Thymus (tissue), 11 donors: ENCODE data around the gene ADAMTSL5. TPM values are rescaled to one million over a fixed set of nuclear protein-coding genes. Genes with fewer than 3 reads are reported as not detected.

Source experiments
- DNase-seq, 9 donors: peaks; one replicate each; pipeline ENCODE4 v3.0.0-alpha.2; 2013; ENCODE audit warnings: low spot score in 9 of 9, low read depth in 6 of 9, missing footprints in 1 of 9
- H3K27ac ChIP-seq, 2 donors: one replicate each; pipeline ENCODE4 v1.5.1; 2013; ENCODE audit warnings: control low read depth in 1 of 2, low read depth in 1 of 2, low read length in 1 of 2, mild to moderate bottlenecking in 1 of 2, moderate library complexity in 1 of 2
- H3K27me3 ChIP-seq, 2 donors: one replicate each; pipeline ENCODE4 v1.5.1; 2013; ENCODE audit warnings: low read length in 1 of 2; ENCODE audit not compliant: control insufficient read depth in 2 of 2, insufficient read depth in 1 of 2
- H3K36me3 ChIP-seq, 2 donors: one replicate each; pipeline ENCODE4 v1.5.1; 2013; ENCODE audit warnings: low read length in 1 of 2, mild to moderate bottlenecking in 1 of 2, moderate library complexity in 1 of 2; ENCODE audit not compliant: control insufficient read depth in 2 of 2, insufficient read depth in 2 of 2
- H3K4me1 ChIP-seq, 2 donors: one replicate each; pipeline ENCODE4 v1.5.1; 2013; ENCODE audit warnings: low read length in 2 of 2; ENCODE audit not compliant: control insufficient read depth in 2 of 2, insufficient read depth in 2 of 2
- H3K4me3 ChIP-seq, 2 donors: one replicate each; pipeline ENCODE4 v1.5.1; 2013; ENCODE audit warnings: low read length in 2 of 2, control low read depth in 1 of 2, mild to moderate bottlenecking in 1 of 2
- H3K9me3 ChIP-seq, 2 donors: one replicate each; pipeline ENCODE4 v1.5.1; 2013; ENCODE audit warnings: low read length in 1 of 2, mild to moderate bottlenecking in 1 of 2; ENCODE audit not compliant: control insufficient read depth in 2 of 2, insufficient read depth in 1 of 2
- WGBS: extraction: QIAGEN DNeasy Blood & Tissue Kit; methylation state at CpG from one replicate; pipeline ENCODE4 v1.1.7; 2013; 5-methylcytosine and 5-hydroxymethylcytosine counted together
- polyA plus RNA-seq: library from polyadenylated mRNA; stranded (reverse); fragments of 200-250 nt; gene quantifications from one replicate; pipeline ENCODE4 v1.2.3, GENCODE V29; 2013
- total RNA-seq: library from RNA; stranded (reverse); fragments of 120-200 nt; gene quantifications from one replicate; pipeline ENCODE4 v1.2.4, GENCODE V29; 2013
- donor health status: healthy.

ADAMTSL5 gene
- total and polyA plus RNA-seq, 2 donors: 0.05 to 0.21 TPM

- no peak overlapping the region for H3K27ac ChIP-seq
- DNase-seq: no peak
- H3K4me3 ChIP-seq: no peak overlapping the region
- H3K36me3 ChIP-seq: no peaks in the 10 kb centered on the region
- WGBS: 84% methylated on average over 33 of the region's 33 CpGs
- H3K9me3 ChIP-seq: peaks cover 0 to 4% of the 10 kb centered on the region in 2 donors
- H3K4me1 ChIP-seq: no peaks in the 10 kb centered on the region
- peaks cover 36 to 59% of the 10 kb centered on the region in 2 donors for H3K27me3 ChIP-seq
Measured at GRCh38 chr19:1526066-1526778, 13.4 kb upstream of the ADAMTSL5 start.

- 66% methylated on average over 31 of the region's 31 CpGs for WGBS
- H3K27ac ChIP-seq: no peak overlapping the region
- no peaks in the 10 kb centered on the region for H3K36me3 ChIP-seq
- H3K4me3 ChIP-seq: no peak overlapping the region
- H3K9me3 ChIP-seq: peaks cover 0 to 4% of the 10 kb centered on the region in 2 donors
- H3K27me3 ChIP-seq: peaks cover 36 to 60% of the 10 kb centered on the region in 2 donors
- H3K4me1 ChIP-seq: no peaks in the 10 kb centered on the region
- DNase-seq: no peak
Measured at GRCh38 chr19:1525343-1525742, 12.5 kb upstream of the ADAMTSL5 start.

GRCh38 chr19:1524972-1525325 lies 12.1 kb upstream of the ADAMTSL5 start:
- Histone ChIP-seq H3K27me3 (peaks cover 36 to 64% of the 10 kb centered on the region in 2 donors), H3K4me3 (no peak overlapping the region)

GRCh38 chr19:1524287-1524971 lies 11.6 kb upstream of the ADAMTSL5 start:
- Histone ChIP-seq H3K9me3 (peaks cover 0 to 4% of the 10 kb centered on the region in 2 donors), H3K27ac (no peak overlapping the region), H3K4me1 (no peaks in the 10 kb centered on the region), H3K36me3 (no peaks in the 10 kb centered on the region), H3K4me3 (no peak overlapping the region), H3K27me3 (peaks cover 36 to 62% of the 10 kb centered on the region in 2 donors)
- DNase-seq: no peak
- WGBS: 20% methylated on average over 49 of the region's 49 CpGs

More at GRCh38 chr19:1524972-1525325, 12.1 kb upstream of the ADAMTSL5 start:
- no peaks in the 10 kb centered on the region for H3K4me1 ChIP-seq
- DNase-seq: no peak
- H3K27ac ChIP-seq: no peak overlapping the region
- no peaks in the 10 kb centered on the region for H3K36me3 ChIP-seq
- peaks cover 0 to 4% of the 10 kb centered on the region in 2 donors for H3K9me3 ChIP-seq
- WGBS: 74% methylated on average over 17 of the region's 17 CpGs

- peaks cover 36 to 63% of the 10 kb centered on the region in 2 donors for H3K27me3 ChIP-seq
- H3K4me3 ChIP-seq: no peak within 1 kb of the TSS
- no peaks in the 10 kb centered on the region for H3K36me3 ChIP-seq
- H3K4me1 ChIP-seq: no peaks in the 10 kb centered on the region
- H3K9me3 ChIP-seq: peaks cover 0 to 4% of the 10 kb centered on the region in 2 donors
- no peak within 1 kb of the TSS for H3K27ac ChIP-seq
- WGBS: 12% methylated on average over 92 of the region's 92 CpGs
- DNase-seq: no peak
Measured at GRCh38 chr19:1523412-1524286, 10.8 kb upstream of the ADAMTSL5 start, which contains the start of gene PLK5. Gene PLK5 (plus strand): TSS chr19:1524077. CDS start chr19:1526997, 2,920 bp downstream.

GRCh38 chr19:1522838-1523237 lies 10.0 kb upstream of the ADAMTSL5 start:
- no peak for DNase-seq
- Histone ChIP-seq H3K27me3 (peaks cover 36 to 68% of the 10 kb centered on the region in 2 donors), H3K4me1 (no peaks in the 10 kb centered on the region), H3K36me3 (no peaks in the 10 kb centered on the region), H3K9me3 (peaks cover 0 to 4% of the 10 kb centered on the region in 2 donors), H3K27ac (no peak overlapping the region), H3K4me3 (no peak overlapping the region)
- WGBS: 75% methylated on average over 18 of the region's 18 CpGs

GRCh38 chr19:1522061-1522460 lies 9.2 kb upstream of the ADAMTSL5 start:
- no peaks in the 10 kb centered on the region for H3K36me3 ChIP-seq
- H3K9me3 ChIP-seq: peaks cover 0 to 4% of the 10 kb centered on the region in 2 donors
- DNase-seq: no peak
- no peak overlapping the region for H3K27ac ChIP-seq
- no peaks in the 10 kb centered on the region for H3K4me1 ChIP-seq
- 84% methylated on average over 10 of the region's 10 CpGs for WGBS
- peaks cover 36 to 68% of the 10 kb centered on the region in 2 donors for H3K27me3 ChIP-seq
- H3K4me3 ChIP-seq: no peak overlapping the region

- H3K27me3 ChIP-seq: peaks cover 36 to 66% of the 10 kb centered on the region in 2 donors
- H3K4me1 ChIP-seq: no peaks in the 10 kb centered on the region
- no peak overlapping the region for H3K27ac ChIP-seq
- no peak overlapping the region for H3K4me3 ChIP-seq
- H3K9me3 ChIP-seq: peaks cover 0 to 4% of the 10 kb centered on the region in 2 donors
- H3K36me3 ChIP-seq: no peaks in the 10 kb centered on the region
- 75% methylated on average over 14 of the region's 14 CpGs for WGBS
- no peak for DNase-seq
Measured at GRCh38 chr19:1521636-1522035, 8.8 kb upstream of the ADAMTSL5 start.
